Left ventricle myocardium inferior (tissue), 1 donor: Measurements from ENCODE around the gene SEZ6L. TPM values are rescaled to one million over a fixed set of nuclear protein-coding genes. Genes with fewer than 3 reads are reported as not detected.

Source experiments
- DNase-seq: peaks from one replicate; pipeline ENCODE4 v3.0.0-alpha.2; 2020
- H3K27ac ChIP-seq: fragments of 200-600 bp; replicated peaks from 2 replicates; pipeline ENCODE4 v1.8.0; 2021
- H3K27me3 ChIP-seq: fragments of 200-600 bp; 2 replicates; pipeline ENCODE4 v1.8.0; 2021; ENCODE audit warnings: low read depth
- H3K36me3 ChIP-seq: fragments of 200-600 bp; 2 replicates; pipeline ENCODE4 v1.8.0; 2021
- H3K4me1 ChIP-seq: fragments of 200-600 bp; 2 replicates; pipeline ENCODE4 v1.8.0; 2021
- H3K4me3 ChIP-seq: fragments of 200-600 bp; 2 replicates; pipeline ENCODE4 v1.8.0; 2021; ENCODE audit warnings: mild to moderate bottlenecking, moderate library complexity
- H3K9me3 ChIP-seq: fragments of 200-600 bp; replicated peaks from 2 replicates; pipeline ENCODE4 v1.8.0; 2021
- CTCF ChIP-seq: fragments of 200-600 bp; IDR thresholded peaks from 2 replicates; pipeline ENCODE4 v1.8.0; 2021; ENCODE audit warnings: antibody characterized with exemption, mild to moderate bottlenecking, borderline replicate concordance
- intact Hi-C: fragments of 100-400 bp; cut with micrococcal nuclease; formaldehyde crosslinking; loops from one replicate; pipeline ENCODE4 v1.11.0; 2022
- total RNA-seq: library from RNA; stranded (reverse); fragmentation: NEBNext Ultra II Directional; extraction: Animal tissue kit (Norgen Biotek cat#: 25700); gene quantifications from one replicate; pipeline ENCODE4 v1.2.1, GENCODE V29; 2021
- donor health status: DM: no; HTN: yes; CAD: no; lungs with severe emphysema.

Gene SEZ6L
- total RNA-seq, 1 donor from 2014 or later = 0.16 TPM

- peaks cover 72% of the 10 kb centered on the region for H3K27me3 ChIP-seq
- intact Hi-C loops = no loop called here
These were observed 27.4 kb downstream of the SEZ6L start for GRCh38 chr22:26196657-26197056.

GRCh38 chr22:26197425-26197824, 28.2 kb downstream of the SEZ6L start:
- Histone ChIP-seq H3K27ac (no peak overlapping the region), H3K4me3 (no peak overlapping the region), H3K9me3 (no peaks in the 10 kb centered on the region), H3K4me1 (no peaks in the 10 kb centered on the region), H3K36me3 (no peaks in the 10 kb centered on the region), H3K27me3 (peaks cover 78% of the 10 kb centered on the region)
- DNase-seq = no peak
- intact Hi-C loops = no loop called here
- TF ChIP-seq CTCF = no peak

More at GRCh38 chr22:26196657-26197056, 27.4 kb downstream of the SEZ6L start:
- H3K4me3 ChIP-seq = no peak overlapping the region
- no peak for DNase-seq
- no peak for TF ChIP-seq CTCF
- H3K27ac ChIP-seq = no peak overlapping the region
- no peaks in the 10 kb centered on the region for H3K4me1 ChIP-seq
- H3K36me3 ChIP-seq = no peaks in the 10 kb centered on the region
- no peaks in the 10 kb centered on the region for H3K9me3 ChIP-seq

GRCh38 chr22:26199665-26200064, 30.4 kb downstream of the SEZ6L start:
- no peak overlapping the region for H3K27ac ChIP-seq
- H3K27me3 ChIP-seq = peaks cover 85% of the 10 kb centered on the region
- H3K4me1 ChIP-seq = no peaks in the 10 kb centered on the region
- DNase-seq = no peak
- no peak overlapping the region for H3K4me3 ChIP-seq
- no peak for TF ChIP-seq CTCF
- intact Hi-C loops = no loop called here
- no peaks in the 10 kb centered on the region for H3K9me3 ChIP-seq
- no peaks in the 10 kb centered on the region for H3K36me3 ChIP-seq

- Histone ChIP-seq H3K9me3 (no peaks in the 10 kb centered on the region), H3K4me3 (no peak overlapping the region), H3K27ac (no peak overlapping the region), H3K27me3 (peaks cover 80% of the 10 kb centered on the region), H3K4me1 (no peaks in the 10 kb centered on the region), H3K36me3 (no peaks in the 10 kb centered on the region)
- intact Hi-C loops = no loop called here
- DNase-seq = no peak
- no peak for TF ChIP-seq CTCF
These were observed 33.1 kb downstream of the SEZ6L start for GRCh38 chr22:26202280-26202924.

- Histone ChIP-seq H3K9me3 (peaks cover 10% of the 10 kb centered on the region), H3K4me3 (no peak overlapping the region), H3K36me3 (no peaks in the 10 kb centered on the region), H3K27ac (no peak overlapping the region), H3K4me1 (no peaks in the 10 kb centered on the region), H3K27me3 (peaks cover 61% of the 10 kb centered on the region)
- no peak for DNase-seq
- TF ChIP-seq CTCF = no peak
- intact Hi-C loops = no loop called here
These were observed 36.2 kb downstream of the SEZ6L start for GRCh38 chr22:26205494-26205893.
